Epithelial cell of esophagus (primary cell): ENCODE data around the gene WDR62.

ENCODE experiments used
- DNase-seq: peaks from one replicate; pipeline ENCODE4 v3.0.0; 2010; ENCODE audit warnings: low read depth
- H3K4me3 ChIP-seq: 2 replicates; pipeline ENCODE4 v1.5.1; 2011; ENCODE audit warnings: mild to moderate bottlenecking, low read length, control low read depth
- TF ChIP-seq, protein P1 (sequence below): IDR thresholded peaks from 2 replicates; pipeline ENCODE4 v1.5.1; 2011; ENCODE audit warnings: low read depth, mild to moderate bottlenecking, low read length, control low read depth, inconsistent platforms; ENCODE audit not compliant: insufficient read depth; ENCODE audit errors: missing control alignments

WDR62 gene

DNA sequence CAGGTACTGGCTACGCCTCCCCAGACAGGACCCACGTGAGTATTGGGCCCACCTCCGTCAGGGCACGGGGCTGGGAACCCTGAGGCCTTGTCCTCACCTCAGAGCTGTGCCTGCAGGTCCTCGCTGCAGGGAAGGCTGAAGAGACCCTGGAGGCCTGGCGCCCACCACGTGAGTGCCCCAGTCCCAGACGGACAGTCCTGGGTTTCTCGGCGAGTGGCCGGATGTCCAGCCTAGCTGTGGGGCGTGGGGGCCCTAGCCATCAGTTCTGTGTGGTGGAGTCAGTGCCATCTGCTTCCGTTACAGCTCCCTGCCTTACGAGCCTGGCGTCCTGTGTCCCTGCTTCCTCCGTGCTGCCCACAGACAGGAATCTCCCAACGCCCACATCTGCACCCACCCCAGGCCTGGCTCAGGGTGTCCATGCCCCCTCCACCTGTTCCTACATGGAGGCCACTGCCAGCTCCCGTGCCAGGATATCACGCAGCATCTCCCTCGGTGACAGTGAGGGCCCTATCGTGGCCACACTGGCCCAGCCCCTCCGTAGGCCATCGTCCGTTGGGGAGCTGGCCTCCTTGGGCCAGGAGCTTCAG lies 48.4 kb downstream of the WDR62 start:
- DNase-seq = no peak
- TF ChIP-seq, protein P1, sequence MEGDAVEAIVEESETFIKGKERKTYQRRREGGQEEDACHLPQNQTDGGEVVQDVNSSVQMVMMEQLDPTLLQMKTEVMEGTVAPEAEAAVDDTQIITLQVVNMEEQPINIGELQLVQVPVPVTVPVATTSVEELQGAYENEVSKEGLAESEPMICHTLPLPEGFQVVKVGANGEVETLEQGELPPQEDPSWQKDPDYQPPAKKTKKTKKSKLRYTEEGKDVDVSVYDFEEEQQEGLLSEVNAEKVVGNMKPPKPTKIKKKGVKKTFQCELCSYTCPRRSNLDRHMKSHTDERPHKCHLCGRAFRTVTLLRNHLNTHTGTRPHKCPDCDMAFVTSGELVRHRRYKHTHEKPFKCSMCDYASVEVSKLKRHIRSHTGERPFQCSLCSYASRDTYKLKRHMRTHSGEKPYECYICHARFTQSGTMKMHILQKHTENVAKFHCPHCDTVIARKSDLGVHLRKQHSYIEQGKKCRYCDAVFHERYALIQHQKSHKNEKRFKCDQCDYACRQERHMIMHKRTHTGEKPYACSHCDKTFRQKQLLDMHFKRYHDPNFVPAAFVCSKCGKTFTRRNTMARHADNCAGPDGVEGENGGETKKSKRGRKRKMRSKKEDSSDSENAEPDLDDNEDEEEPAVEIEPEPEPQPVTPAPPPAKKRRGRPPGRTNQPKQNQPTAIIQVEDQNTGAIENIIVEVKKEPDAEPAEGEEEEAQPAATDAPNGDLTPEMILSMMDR = no peak
- no peak overlapping the region for H3K4me3 ChIP-seq

DNA sequence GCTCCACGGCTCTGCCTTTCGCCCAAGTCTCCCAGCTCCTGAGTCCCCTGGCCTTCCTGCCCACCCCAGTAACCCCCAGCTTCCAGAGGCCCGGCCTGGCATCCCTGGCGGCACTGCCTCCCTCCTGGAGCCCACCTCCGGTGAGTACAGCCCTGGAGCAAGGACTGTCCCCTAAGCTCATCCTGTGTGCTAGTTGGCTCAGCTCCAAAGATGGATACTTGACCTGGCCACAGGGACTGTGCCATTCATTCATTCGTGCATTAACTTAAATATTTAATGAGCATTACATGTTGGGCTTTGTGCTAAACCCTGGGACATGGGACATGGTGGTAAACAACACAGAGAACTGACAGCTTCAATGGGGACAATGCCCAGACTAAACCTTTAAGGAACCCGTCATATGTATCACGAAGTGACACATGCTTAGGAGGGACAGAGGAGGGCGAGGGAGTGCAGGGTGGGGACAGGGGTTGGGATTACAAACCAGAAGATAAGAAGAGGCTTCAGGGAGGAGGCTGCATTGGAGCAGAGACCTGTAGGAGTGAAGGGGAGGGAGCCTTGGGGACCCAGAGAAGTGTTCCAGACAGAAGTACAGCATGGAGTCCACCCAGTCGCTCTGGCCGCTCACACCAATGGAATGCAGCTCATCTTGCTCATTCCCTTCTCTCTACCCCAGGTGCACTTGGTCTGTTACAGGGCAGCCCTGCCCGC lies 49.3 kb downstream of the WDR62 start:
- H3K4me3 ChIP-seq = no peak overlapping the region
- DNase-seq = peak; percentile 68
- TF ChIP-seq, protein P1 = no peak

DNA sequence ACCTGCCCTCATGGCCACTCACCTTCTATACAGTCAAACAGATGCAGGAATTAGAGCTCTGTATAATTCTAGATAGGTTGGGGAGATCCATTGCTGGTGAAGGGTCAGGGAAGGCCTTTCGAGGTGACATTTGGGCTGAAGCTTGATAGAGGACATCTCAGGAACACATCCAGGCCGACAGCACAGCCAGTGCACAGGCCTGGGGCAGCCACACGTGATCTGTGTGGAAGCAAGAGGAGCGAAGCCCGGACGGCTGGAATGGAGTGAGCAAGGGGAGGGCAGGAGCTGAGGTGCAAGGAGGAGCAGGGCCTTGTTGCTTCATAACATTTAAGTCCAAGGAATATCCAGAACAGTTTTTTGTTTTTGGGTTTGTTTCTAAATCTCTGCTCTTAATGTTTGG lies 51.7 kb downstream of the WDR62 start:
- no peak overlapping the region for H3K4me3 ChIP-seq
- DNase-seq = no peak
- TF ChIP-seq, protein P1 = no peak

DNA sequence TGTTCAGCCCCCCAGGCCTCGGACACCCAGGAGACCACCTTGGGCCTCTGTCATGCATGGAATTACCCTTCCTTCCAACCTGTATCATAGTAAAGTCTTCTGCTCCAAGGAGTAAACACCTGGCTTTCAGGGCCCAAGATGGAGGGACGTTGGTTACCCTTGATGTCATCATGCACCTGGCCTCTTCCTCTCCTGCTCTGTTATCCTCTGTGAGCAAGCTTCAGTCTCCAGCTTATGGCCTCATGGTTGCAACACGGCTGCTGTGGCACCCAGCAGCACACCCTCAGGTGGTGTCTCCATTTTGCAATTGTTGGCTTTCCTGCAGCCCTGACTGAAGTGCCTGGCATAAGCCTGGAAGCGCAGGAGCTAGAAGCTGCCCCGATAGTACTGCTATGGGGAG lies 52.3 kb downstream of the WDR62 start:
- H3K4me3 ChIP-seq = no peak overlapping the region
- DNase-seq = no peak
- TF ChIP-seq, protein P1 = no peak

DNA sequence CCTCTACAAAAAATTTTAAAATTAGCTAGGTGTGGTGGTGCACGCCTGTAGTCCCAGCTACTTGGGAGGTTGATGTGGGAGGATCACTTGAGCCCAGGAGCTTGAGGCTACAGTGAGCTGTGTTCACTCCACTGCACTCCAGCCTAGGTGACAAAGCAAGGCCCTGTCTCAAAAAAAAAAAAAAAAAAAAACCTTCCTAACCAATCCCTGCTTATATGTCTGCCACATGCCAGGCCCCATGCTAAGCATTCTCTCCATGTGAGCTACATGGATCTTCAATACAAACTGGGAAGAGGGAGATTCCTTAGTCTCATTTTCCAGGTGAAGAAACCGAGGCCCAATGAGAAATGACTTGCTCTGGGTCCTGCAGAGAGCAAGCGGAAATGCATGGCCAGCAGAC lies 54.0 kb downstream of the WDR62 start:
- TF ChIP-seq, protein P1 = no peak
- no peak for DNase-seq
- no peak overlapping the region for H3K4me3 ChIP-seq

DNA sequence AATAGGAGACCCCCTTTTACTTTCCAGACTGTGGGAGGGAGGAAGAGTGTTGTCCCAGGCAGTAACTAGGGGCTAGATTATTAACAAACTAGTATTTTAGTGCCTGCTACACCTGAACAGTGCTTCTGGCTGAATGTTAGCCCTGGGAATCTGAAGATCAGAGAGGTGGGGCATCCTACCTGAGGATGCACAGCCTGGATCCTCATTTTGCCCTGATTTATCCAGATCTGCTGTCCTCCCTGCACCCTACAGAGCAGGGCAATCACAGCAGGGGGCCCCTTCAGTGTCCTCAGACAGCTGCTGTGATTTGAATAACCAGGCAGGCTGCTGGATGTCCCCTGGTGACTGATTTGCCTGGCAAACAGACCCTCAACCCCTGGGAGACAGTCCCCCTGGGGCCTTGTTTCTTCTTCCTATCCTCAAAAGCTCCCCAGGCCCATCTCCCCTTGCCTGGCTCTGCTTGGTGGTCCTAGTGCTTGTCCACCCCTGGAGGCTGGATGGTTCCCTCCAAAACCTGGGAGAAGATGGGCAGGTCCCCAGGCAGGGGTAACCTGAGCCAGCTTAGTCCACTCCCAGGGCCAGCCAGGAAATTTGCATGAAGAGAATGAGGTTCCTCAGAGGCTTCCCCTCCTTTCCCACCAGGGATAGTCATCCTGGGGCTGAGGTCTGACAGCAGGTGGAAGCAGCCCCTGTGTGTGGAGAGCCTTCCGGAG lies 55.9 kb downstream of the WDR62 start, which contains the start of gene OVOL3:
OVOL3 (plus strand) TSS at position 657 of the 713 bp plus-strand sequence. CDS start 60 bp downstream, outside the sequence.
- no peak within 1 kb of the TSS for H3K4me3 ChIP-seq
- no peak for DNase-seq
- TF ChIP-seq, protein P1 = no peak
